GM20431 (cell line): ENCODE data around the gene TRAF3IP1.
"Not testable (repeated sequence)": the region's sequence is repeated elsewhere in the genome, so short reads cannot be mapped to it uniquely, and the experiment has no call there.

Experiments used
- in situ Hi-C: fragments of 300-500 bp; cut with MseI, MboI; formaldehyde crosslinking; loops from one replicate; pipeline ENCODE4 v1.15.0; 2020; ENCODE audit warnings: low sequenced_read_pairs; ENCODE audit not compliant: unreplicated experiment

The TRAF3IP1 gene

GRCh38 chr2:238438856-238439849 is 118.8 kb downstream of the TRAF3IP1 start:
- in situ Hi-C loops, result no loop called here

GRCh38 chr2:238439917-238440316 is 119.6 kb downstream of the TRAF3IP1 start:
- in situ Hi-C loops, result no loop called here

GRCh38 chr2:238440331-238440730 is 120.0 kb downstream of the TRAF3IP1 start:
- in situ Hi-C loops, result no loop called here

- in situ Hi-C loops, result no loop called here
These were observed 120.4 kb downstream of the TRAF3IP1 start for GRCh38 chr2:238440767-238441166.

GRCh38 chr2:238441262-238442114 is 121.2 kb downstream of the TRAF3IP1 start:
- in situ Hi-C loops, result no loop called here

- in situ Hi-C loops, result not testable (repeated sequence)
These were observed 121.9 kb downstream of the TRAF3IP1 start for GRCh38 chr2:238442257-238442656.

- in situ Hi-C loops, result no loop called here
These were observed 123.9 kb downstream of the TRAF3IP1 start for GRCh38 chr2:238444242-238444641.

GRCh38 chr2:238445409-238446190 is 125.3 kb downstream of the TRAF3IP1 start:
- in situ Hi-C loops, result no loop called here

GRCh38 chr2:238446371-238446770 is 126.1 kb downstream of the TRAF3IP1 start:
- in situ Hi-C loops, result no loop called here

GRCh38 chr2:238448031-238448955 is 128.0 kb downstream of the TRAF3IP1 start:
- in situ Hi-C loops, result no loop called here

- in situ Hi-C loops, result no loop called here
These were observed 128.9 kb downstream of the TRAF3IP1 start for GRCh38 chr2:238449241-238449640.

GRCh38 chr2:238449909-238450417 is 129.6 kb downstream of the TRAF3IP1 start:
- in situ Hi-C loops, result no loop called here

GRCh38 chr2:238450440-238450861 is 130.1 kb downstream of the TRAF3IP1 start:
- in situ Hi-C loops, result no loop called here
